ENCODE results near the gene TLE5.
"Not testable (repeated sequence)": the region's sequence is repeated elsewhere in the genome, so short reads cannot be mapped to it uniquely, and the experiment has no call there.

TLE5 gene

DNA sequence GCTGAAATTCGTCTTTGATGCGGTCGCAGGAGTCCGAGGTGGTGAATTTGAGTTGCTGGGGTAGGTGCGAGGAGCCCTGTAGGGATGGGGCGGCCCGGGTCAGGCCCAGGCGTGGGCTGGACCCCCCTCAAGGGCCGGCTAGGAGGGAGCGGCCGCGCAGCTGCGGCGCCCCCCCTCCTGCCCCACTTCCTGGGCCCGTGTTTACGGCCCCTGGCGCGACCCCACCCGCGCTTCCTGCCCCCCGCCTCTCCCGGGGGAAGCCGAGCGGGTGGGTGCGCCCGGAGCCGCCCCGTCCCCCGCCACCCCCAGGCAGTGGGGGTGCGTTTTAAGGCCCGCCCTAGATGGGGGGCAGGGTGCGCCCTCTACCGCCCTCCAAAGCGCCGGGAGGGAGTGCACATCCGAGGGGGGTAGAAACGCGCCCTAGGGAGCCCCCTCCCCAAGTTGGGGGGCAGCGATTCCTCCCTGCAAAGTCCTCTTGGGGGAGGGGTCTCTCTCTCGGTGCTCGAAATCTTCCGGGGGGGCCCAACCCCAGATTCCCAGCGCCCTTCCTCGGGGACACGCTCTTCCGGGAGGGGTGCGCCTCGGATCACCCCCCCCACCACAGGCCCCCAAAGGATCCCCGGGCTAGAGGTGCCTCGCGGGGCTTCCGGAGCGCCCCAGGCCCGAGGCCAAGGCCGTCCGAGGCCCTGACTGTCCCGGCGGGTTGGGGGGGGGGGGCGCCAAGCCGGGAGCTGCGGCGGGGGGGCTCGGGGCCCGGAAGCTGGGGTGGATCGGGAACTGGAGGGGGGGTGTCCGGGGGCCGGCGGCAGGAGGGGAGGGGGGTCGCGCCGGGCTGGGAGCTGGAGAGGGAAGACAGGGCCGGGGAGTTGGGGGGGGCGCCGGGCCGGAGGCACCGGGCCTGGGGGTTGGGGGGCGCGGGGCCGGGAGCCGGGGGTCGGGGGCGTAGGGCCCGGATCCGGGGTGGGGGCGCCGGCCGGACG is 823 bp downstream of the TLE5 start:
- no peak for DNase-seq (ENCODE audit: low read depth)

DNA sequence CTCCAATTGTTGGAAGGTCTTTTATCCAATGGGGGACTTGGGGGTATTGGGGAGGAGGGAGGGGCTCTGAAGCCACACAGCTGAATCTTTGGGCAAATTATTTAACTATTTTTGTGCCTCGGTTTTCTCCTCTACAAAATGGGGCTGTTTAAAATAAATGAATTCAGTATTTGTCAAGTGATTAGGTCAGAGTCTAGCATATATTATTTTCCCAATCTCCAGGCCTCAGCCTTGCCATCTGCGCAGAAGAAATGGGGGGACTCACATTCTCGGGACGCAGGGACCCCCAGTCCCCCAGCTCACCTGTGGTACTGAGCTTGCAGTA is 1.5 kb downstream of the TLE5 start:
- DNase-seq (ENCODE audit: low read depth): no peak

DNA sequence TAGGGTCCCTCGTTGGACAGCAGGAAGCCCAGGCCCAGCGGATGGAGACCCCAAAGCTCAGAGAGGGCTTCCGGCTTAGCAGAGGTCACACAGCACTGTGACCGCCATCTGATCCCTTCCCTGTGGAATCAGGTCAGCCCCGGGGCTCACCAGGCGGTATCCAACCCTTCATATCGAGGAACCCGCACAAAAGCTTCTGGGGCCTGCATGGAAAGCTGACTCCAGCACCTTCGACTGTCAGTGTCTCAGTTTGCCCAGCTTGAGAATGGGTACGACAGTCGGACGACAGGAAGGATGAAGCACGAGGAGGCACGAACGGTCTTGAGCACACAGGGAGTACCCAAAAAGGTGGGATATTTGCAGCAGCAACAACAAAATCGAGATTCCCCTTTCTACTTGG is 2.6 kb downstream of the TLE5 start:
- DNase-seq (ENCODE audit: low read depth): no peak

DNA sequence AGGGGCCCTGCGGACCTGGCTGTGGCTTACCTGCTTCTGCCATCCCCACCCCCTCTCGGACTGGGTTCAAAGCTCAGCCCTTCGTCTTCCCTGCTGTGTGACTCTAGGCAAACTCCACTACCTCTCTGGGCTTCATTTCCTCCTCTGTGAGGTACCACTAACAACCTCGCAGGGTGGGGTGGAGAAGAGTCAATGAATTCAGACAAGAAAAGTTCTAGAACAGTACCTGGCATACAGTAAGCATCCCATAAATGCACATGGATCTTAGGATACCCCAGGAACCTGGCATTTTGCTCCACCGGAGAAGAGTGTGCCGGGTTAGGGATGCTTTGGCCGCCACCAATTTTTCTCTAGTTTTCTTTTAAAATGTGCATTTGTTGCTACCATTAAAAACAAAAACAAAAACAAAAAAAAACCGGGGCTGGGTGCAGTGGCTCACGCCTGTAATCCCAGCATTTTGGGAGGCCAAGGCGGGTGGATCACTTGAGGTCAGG is 3.4 kb downstream of the TLE5 start:
- DNase-seq (ENCODE audit: low read depth): no peak

DNA sequence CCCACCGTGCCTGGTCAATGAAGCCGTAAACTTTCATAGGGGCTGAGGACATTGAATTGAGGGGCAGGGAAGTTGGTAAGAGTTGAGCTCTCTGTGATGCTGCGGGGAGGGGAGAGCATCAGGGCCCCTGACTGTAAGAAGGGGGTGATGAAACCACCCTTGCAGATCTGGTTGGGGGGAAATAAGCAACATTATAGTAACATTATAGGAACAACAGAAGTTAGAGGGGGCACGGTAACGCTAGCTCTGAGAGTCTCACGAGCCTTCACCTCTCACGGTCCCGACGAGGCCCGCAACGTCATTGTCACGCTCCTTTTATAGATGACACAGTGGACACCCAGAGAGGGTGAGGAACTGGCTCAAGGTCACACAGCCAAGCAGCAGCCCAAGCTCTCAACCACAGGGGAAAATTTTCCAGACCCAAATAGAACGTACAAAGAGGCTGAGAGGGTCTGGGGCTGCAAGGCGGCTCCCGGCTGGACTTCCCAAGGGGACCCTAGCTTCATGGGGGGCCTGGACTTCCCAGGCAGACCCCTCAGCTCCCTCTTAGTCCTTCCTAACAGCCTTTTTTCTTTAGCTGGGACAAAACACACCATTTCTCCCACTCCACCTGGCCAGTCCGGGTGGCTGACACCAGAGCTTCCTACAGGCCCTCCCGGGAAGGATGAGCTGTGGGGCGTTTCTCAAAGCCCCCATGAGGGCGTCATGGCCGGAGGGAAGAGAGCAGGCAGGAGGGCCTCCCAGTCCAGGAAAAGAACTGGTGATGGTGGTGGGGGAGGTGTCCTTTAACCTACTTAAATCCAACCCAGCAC is 4.1 kb downstream of the TLE5 start:
- no peak for DNase-seq (ENCODE audit: low read depth)

DNA sequence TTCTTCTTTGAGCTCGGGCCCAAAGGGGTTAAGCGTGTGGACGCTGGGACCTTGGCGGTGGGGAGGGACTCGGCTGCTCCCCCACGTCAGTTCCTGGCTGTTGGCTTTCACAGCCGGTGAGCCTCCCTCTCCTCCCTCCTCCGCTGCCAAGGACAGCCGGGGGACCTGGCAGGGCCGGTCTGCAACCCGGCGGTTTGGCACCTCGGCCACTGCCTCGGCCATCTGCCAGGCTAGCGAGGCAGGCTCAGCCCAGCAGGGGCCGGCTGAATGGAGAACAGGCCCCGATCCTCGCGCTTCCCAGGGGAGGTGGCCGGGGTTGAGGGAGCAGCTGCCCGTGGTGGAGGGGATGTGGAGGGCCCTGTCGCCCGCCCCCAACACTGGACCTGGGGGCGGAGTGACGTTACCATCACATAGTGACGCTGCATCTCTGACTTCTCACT is 5.0 kb downstream of the TLE5 start:
- no peak for DNase-seq (ENCODE audit: low read depth)

DNA sequence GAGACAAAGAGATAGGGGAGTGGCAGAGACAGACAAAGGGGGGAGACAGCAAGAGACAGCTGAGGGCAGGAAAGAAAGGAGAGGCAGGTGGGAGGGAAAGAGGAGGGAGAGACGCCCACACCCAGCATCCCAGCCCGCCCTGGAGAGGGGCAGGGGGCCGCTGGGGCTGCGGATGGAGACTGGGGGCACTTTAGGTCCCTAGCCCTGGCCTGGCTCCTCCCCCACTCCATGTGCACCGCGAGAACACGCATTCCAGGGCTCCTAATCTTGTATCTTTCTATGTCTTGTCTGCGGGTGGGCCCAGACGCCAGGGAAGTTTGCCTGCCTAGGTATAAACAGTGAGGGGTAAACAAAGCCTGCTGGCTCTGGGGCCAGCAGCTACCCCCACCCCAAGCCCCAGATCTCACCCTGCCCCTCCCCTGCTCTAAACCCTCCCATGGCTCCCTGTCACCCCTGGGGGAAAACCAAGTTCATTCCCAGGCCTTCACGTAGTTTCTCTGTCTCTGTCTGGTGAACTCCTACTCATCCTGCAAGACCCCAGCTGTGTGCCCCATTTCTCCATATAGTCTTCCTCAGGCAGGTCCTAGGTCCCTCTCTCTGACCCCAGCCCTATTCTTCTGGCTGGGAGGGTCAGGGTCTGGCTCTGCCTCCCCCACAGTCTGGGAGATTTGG is 5.7 kb downstream of the TLE5 start:
- DNase-seq (ENCODE audit: low read depth): no peak

DNA sequence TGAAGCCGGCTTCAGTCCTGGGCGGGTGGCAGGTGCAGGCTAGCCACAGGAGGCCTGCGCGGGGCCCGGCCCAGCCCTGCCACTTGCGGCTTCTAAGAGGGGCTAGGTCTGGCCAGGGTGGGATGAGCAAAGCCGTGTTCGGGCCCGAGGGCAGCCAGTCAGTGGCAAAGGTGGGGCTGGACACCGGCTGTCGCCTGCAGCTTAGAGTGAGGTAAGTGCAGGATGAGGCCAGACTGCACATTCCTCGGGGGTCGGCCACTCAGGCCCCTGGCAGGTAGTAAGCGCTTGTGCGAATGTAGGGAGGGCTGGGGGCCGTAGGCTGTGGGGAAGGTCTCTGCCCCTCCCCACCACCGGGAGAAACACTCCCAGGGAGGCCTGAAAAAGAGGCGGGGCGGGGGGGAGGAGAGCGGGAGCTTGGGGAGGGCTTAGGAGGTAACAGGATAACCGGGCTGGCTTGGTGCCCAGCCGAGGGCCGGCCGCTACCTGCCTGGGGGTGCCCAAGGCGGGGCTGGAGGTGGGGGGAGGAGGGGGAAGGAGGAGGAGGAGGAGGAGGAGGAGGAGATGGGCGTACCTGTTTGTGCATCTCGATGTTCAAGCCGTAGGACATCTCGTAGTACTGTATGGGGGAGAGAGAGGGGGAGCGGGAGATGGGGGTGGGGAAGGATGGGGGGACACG is 6.4 kb downstream of the TLE5 start:
- no peak for DNase-seq (ENCODE audit: low read depth)

DNA sequence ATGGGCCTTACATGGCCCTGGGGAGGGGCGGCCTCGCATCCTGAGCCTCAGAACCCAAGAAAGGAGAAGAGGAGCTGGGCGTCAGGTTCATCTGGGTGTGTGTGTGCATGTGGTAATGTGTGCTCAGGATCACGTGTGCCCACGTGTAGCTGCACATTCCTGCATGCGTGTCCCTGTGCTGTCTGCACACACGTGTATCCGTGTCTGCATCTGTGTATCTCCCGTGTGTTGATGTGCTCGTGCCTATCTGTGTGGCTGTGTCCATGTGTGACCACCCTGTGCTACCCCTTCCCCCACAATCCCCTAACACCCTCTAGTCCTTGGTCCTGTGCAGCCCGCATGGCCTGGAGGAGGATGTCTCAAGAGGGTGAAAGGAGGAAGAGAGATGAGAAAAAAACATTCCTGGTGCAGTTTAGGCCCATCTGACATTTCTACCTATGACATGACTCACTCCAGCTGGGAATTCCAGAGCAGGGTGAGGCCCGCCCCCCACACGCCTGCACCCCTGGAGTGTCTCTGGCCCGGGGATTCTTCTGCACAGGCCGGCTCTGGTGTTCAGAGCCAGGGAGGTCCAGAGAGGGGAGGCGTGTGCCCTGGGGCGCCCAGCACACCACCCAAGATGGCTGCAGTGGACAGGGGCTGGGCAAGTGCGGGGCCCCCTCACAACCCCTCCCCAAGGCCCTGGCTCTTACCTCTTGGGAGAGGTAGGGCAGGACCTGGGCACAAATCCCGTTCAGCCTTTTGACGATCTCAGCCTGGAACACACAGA is 7.1 kb downstream of the TLE5 start:
- no peak for DNase-seq (ENCODE audit: low read depth)

DNA sequence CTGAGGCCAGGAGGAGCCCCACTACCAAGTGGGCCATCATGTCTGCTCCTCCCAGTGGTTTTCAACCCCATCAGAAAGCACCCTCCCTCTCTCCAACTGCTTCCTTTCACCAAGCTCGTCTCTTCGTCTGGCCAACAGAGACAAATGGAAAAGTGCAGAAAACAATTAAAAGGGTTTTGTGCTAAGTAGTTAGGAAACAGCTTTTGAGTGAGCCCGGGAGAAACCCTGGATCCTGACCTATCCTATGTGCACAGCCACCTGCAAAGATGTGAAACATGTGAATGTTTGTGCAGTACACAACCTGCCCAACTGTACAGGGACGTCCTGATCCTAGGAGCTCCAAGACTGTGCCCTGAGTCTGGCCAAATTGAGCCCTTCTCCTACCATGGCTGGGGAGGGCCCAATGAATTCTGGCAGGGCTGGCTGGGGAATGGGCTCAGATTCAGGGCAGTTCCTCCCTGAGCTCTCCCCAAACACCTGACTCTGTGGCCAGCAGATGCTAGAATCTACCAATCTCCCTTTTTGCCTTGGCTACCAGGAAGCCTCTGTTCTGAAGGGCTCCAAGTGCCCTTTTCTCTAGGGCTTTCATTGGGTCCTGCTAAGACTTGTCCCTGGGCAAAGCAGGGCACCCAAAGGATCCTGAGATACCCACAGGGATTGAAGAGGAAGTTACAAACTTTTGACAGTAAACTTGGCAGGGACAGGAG is 7.9 kb downstream of the TLE5 start:
- DNase-seq (ENCODE audit: low read depth): no peak

DNA sequence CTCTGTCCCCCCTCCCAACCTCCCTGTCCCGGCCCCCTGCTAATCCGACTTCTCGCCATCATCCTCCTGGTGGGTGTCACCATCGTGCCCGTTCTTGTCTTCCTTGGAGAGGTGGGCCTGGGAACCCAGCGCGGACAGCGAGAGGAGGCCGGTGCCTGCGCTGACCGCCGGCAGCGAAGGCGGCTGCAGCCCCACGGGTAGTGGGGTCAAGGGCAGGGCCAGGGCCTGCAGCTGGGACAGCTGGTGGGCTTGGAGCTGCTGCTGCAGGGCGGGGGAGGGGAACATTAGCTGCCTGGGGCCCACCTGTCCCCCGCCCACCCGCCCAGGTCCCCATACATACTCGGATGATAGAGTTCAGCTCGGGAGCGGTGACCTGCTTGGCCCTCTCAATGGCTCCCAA is 8.5 kb downstream of the TLE5 start:
- DNase-seq (ENCODE audit: low read depth): no peak

DNA sequence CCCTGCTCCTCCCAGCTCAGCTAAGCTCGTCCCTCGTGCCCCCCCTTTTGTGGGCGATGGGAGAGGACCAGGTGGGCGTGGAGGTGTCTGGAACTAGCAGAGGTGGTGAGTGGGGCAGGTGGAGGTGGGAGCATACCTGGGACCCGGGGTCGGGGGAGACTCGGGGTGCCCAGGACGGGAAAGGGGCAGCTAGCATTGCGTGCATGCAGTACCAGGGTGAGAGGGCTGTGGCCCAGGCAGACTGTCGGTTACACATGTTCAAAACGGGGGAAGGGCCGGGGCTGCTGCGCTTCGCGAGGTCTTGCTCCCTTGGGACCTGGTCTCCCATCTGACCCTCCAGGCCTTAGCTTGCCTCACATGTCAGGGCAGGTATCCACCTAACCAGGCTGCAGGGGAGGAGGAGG is 9.1 kb downstream of the TLE5 start:
- no peak for DNase-seq (ENCODE audit: low read depth)

DNA sequence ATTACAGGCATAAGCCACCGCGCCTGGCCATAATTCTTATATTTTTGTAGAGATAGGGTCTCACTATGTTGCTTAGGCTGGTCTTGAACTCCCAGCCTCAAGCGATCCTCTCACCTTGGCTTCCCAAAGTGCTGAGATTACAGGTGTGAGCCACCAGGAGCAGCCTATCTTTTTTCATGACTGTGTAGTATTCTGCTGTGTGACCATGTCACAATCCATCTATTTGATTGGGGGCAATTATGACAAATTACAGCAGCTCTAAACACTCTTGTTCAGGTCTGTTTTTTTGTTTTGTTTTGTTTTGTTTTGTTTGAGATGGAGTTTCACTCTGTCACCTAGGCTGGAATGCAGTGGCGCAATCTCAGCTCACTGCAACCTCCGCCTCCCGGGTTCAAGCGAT is 12.3 kb downstream of the TLE5 start:
- not testable (repeated sequence) for DNase-seq (ENCODE audit: low read depth)

DNA sequence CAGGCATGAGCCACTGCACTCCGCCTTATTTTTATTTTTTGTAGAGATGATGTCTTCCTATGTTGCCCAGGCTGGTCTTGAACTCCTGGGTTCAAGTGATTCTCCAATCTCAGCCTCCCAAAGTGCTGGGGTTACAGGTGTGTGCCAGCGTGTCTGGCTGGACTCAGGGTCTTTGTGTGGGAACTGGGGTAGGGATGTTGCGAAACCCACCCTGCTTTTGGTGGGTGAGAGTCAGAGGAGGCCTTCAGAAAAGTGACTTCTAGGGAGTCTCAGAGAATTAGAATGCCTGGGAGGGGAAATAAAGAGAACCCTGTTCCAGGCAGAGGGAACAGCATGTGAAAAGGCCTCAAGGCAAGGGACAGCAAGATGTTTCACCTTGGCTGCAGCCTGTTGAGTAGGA is 13.2 kb downstream of the TLE5 start:
- DNase-seq (ENCODE audit: low read depth): no peak

DNA sequence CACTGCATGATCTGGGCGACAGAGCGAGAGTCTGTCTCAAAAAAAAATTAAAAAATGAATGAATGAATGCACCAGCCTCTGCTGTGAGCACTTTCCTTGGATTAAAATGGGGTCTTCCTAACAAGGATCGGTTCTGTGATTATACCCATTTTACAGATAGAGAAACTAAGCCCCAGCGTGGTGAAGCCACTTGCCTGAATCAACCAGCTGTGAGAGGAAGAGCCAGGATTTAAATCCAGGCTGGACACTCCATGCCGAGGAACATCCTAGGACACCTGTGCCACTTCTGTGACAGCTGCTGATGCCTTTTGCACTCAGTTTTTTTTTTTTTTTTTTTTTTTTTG is 14.1 kb downstream of the TLE5 start:
- DNase-seq (ENCODE audit: low read depth): no peak

DNA sequence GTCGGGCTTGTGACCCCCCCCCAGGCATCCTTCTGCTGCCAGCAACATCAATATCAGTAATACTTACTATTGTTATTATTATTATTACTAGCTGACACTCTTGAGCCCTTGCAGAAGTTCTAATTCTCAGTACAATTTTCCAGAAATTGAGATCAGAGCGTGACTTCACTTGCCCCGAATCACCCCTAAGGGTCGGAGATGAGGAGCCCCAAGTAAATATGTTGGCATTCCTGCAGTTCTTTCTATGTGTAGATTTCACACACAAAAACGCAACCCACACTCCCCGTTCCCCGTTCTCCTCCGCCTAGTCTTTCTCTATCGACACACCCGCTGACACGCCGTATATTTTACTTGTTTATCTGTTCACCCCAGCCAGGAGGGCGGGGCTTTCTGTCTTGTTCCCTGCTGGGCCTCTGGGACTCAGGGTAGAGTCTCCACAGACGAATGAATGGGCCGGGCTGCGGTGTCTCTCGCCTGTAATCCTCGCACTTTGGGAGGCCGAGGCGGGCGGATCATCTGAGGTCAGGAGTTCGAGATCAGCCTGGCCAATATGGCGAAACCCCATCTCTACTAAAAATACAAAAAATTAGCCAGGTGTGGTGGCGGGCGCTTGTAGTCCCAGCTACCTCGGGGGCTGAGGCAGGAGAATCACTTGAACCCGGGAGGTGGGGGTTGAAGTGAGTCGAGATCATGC is 14.7 kb downstream of the TLE5 start:
- peak; percentile 37 for DNase-seq (ENCODE audit: low read depth)

DNA sequence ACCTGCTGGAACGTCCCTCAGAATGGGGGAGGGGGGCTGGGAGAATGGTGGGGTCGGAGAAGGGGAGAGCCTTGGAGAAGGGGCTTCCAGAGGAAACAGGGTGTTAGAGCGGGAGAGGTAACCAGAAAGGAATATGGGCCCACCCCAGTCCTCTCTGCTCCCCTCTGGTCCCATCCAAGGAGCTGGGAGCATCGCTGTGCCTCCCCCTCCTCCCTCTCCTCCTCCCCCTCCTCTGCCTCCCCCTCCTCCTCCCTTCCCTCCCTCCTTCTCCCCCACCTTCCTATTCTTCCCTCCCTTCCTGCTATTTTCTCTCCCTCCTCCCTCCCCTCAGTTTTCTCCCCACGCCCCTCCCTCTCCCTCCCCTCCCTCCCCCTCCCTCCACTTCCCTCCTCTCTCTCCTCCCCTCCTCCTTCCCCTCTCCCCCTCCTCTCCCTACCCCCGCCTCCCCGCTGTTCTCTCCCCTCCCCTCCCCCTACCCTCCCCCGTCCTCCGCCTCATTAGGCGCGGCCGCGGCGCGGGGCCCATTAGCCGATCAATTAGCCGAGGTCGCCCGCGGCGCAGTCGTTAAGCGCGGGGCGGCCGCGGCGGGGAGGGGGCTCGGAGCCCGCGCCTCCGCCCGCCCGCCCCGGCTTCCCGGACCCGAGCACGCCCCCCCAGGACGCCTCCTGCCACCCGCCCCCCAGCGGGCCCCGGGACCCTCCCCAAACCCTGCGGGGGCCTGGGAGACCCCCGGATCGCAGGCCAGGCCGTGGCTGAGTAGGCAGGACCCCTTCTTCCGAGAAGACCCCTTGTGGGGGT is 15.4 kb downstream of the TLE5 start:
- no peak for DNase-seq (ENCODE audit: low read depth)

DNA sequence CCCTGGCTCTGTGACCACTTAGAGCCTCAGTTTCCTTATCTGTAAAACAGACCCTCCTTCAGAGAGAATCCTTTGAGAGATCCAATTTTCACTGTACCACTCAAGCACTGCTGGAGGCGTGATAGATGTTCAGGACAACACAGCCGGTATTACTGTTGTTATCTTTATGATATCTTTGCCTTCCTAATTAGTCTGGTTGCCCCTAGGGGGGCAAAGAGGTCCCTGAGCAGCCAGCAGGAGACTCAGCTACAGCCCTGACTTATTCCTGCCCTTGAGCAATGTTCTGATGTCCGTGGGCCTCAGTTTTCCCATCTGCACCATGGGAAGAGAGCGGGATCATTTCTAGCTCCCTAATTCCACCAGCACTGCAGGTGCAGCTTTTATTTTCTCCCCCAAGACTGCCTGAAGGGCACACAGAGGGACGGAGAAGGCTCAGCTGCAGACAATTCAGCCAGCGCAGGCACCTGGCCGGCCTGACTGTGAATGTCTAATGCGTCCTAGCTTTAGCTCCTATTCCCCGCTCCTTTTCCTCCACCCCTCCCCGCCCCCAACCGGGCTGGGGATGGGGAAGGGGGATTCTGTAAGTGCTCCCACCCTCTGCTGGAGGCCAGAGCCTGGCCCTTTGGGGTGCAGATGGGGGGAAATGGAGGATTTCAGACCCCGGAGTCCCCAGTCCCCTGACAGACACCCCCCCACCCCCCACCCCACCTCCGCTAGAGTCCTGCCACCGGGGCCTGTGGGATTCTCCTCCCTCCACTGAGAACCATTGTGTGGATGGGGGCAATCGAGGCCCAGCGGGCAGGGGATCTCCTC is 16.2 kb downstream of the TLE5 start:
- no peak for DNase-seq (ENCODE audit: low read depth)
